GM19452 (cell line): ENCODE results near the gene ANKRD18A.
"Not testable (repeated sequence)": the region's sequence is repeated elsewhere in the genome, so short reads cannot be mapped to it uniquely, and the experiment has no call there.

Experiments
- ATAC-seq: cut with Tn5 transposase; IDR thresholded peaks from one replicate; pipeline ENCODE4 v1.9.1; 2021; ENCODE audit not compliant: unreplicated experiment

The ANKRD18A gene

DNA sequence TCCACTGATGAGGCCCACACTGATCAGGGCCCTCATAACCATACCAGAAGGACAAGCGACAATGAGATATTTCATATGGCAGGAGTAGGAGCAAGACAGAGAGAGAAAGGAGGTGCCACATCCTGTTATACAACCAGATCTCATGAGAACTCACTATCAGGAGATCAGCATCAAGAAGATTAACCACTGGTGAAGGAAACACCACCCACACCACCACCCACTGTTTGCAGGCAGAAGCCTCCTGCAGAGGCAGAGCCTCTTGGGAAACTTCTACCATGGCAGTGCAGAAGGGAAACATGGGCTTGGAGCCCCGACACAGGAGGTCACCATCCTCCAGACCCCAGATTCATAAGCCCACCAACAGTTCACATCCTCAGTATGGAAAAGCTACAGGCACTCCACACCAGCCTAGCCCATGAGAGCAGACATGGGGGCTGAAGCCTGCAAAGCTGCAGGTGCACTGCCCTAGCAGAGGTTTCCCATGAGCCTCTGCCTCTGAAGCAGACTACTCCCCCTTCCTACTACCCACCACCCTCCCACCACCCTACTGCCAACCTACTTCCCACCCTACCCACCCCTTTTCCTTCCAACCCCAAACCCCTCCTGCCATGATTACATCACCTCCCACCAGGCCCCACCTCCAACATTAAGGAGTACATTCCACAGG lies 73.8 kb downstream of the ANKRD18A start:
- not testable (repeated sequence) for ATAC-seq

DNA sequence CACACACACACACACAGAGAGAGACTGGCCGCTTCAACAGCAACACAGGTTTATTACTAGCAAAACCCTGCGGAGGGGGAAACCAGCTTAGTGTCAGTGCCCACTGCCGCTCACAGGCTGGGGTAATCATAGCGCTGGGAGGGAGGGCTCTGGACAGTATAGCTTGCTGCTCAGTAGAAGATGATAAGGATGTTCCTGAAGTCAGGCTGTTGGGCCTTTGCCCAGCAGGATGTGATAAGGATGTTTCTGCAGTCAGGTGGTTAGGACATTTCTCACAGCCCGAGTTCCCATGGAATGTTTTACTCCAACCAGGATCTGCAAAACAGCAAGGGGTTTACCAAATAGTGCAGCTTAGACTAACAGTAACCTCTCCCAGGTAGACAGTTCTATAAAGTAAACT lies 79.9 kb downstream of the ANKRD18A start:
- ATAC-seq: not testable (repeated sequence)

DNA sequence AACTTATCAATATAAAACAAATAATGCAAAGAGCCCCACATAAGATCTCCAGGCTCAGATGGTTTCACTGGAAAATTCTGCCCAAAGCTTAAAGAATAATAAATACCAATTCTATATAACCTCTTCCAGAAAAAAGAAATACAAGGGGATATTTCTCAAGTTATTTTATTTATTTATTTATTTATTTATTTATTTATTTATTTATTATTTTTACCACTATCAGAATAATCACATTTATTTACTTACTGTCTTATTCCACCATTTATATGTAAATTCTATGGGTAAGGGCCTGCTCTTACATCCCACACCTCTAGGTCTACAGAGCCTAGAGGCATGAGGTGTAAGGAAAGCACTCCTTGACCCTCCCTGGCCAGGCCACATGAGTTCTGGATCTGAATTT lies 91.1 kb downstream of the ANKRD18A start:
- no peak for ATAC-seq

DNA sequence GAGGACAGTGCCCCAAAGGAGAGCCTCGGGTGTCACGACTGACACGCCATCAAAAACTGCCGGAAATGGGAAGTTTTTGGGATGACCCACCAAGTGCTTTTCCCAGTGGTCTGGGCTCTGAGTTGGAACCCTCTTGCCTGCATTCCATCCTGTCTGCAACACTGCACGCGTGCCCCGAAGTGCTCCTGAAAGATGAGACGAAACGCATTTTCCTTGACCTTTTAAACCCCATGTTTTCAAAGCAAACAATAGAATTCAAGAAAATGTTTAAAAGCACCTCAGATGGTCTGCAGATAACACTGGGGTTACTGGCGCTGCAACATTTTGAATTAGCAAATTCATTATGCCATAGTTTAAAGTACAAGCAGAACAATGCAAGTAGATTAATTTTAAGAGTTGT lies 92.9 kb downstream of the ANKRD18A start:
- ATAC-seq: no peak

DNA sequence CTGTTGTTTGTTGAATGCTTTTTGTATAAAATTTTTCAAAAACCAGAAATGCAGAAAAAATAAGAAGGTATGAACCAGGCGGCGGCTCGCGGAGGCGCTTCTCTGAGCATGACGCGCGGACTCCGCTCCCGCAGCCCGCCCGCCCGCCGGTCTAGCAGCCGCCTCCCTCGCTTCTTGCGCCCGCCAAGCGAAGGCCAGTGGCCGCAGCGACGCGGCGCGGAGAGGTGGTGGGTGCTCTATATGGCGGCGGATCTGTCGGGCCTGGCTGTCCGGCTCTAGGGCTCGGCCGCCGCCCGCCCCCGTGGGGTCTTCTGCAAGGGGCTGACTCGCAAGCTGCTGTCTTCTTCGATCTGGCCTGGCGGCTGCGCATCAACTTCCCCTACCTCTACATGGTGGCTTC lies 93.8 kb downstream of the ANKRD18A start:
- ATAC-seq: no peak

DNA sequence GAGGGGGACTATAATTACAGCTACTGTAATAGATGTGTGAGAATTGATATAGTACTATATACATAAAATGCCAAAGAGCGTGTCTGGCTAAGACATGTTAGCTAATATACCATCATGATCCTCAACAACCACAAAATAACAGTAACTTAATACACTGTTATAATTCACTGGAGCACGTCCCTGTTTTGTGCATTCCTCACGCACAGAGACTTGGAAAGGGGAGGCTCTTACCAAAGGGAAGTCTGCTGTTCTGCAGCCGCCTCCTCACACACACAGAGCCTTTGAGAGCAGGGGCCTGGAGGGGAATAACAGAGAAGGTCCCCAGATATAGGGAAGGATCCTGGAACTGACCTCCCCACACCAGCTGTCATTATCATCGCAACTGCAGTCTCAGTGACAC lies 97.3 kb downstream of the ANKRD18A start:
- ATAC-seq: no peak

DNA sequence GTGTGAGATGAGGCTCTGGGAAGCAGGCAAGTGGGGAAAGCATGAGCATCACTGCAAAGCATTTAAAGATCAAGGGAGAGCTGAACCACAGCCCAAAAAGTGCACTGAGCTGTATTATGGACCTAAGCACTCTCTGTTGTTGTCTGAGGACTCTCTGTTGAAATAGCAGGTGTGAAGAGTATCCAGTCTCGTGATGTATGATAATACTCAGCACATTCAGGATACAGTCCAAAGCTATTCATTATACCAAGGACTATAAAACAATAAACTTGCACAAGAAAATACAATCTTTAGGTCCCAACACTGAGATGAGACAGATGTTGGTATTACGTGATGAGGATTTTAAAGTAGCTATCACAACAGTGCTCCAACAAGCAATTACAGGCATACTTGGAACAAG lies 98.6 kb downstream of the ANKRD18A start:
- no peak for ATAC-seq
